Measurements from ENCODE around the gene SMIM11.
"Not testable (repeated sequence)": the region's sequence is repeated elsewhere in the genome, so short reads cannot be mapped to it uniquely, and the experiment has no call there.

DNA sequence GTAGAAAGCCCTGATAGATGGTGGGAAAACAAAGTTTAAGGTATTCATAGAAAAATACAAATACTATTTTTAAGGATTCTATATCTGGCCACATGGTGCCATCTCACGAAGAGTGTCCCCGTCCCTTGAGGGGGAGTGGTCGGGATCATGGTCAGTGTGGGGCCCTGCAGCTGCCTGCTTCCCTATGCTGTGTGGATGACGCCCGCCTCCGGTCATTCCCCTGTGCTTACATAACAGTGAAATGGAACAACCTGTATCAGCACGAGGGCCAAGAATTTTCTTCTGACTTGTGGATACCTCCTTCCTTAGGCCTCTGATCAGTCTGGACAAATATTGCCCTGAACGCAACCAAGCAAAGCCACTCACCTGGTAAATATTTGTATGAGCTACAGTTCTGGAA, 52.0 kb downstream of the SMIM11 start:
- TF ChIP-seq, protein P1, sequence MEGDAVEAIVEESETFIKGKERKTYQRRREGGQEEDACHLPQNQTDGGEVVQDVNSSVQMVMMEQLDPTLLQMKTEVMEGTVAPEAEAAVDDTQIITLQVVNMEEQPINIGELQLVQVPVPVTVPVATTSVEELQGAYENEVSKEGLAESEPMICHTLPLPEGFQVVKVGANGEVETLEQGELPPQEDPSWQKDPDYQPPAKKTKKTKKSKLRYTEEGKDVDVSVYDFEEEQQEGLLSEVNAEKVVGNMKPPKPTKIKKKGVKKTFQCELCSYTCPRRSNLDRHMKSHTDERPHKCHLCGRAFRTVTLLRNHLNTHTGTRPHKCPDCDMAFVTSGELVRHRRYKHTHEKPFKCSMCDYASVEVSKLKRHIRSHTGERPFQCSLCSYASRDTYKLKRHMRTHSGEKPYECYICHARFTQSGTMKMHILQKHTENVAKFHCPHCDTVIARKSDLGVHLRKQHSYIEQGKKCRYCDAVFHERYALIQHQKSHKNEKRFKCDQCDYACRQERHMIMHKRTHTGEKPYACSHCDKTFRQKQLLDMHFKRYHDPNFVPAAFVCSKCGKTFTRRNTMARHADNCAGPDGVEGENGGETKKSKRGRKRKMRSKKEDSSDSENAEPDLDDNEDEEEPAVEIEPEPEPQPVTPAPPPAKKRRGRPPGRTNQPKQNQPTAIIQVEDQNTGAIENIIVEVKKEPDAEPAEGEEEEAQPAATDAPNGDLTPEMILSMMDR (IDR thresholded peaks at IDR 0.05; ENCODE audit: low read length), result not testable (repeated sequence)
- TF ChIP-seq EZH2phosphoT487 (IDR thresholded peaks at IDR 0.05; ENCODE audit: low read length), result not testable (repeated sequence)
